ENCODE data around the gene SYNE1.
A peak's percentile ranks its signal among the peaks of the same experiment; 100 is the strongest.
"Not testable (repeated sequence)": the region's sequence is repeated elsewhere in the genome, so short reads cannot be mapped to it uniquely, and the experiment has no call there.

Gene SYNE1

GRCh38 chr6:152482289-152482688 lies 154.9 kb downstream of the SYNE1 start:
- no peak for DNase-seq

DNA sequence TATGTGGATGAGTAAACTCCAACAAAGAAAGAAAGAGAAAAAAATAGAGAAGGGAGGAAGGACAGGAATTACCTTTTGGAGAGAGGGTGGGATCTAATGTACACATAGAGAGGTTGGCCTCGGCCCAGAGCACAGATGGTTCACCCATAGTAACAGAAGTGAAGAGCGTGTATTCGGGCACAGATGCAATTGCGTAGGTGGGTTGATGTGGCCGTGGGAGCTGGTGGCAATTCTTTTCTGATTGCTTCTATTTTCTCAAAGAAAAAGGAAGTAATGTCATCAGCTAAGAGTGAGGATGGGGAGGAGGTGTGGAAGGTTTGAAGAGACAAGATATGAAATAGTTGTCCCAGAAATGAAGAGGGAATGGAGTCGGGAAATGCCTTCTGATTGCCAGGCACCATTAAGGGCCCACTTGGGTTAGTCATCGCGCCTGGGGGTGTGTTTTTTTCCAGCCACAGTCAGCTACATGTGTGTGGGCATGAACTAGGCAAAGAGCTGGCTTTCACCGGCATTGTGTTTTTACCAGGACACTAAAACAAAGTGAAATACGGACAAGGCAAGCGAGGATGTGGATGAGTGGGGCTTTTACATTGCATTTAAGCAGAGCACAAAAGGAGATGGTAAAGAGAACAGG lies 158.7 kb downstream of the SYNE1 start:
- DNase-seq, result no peak

DNA sequence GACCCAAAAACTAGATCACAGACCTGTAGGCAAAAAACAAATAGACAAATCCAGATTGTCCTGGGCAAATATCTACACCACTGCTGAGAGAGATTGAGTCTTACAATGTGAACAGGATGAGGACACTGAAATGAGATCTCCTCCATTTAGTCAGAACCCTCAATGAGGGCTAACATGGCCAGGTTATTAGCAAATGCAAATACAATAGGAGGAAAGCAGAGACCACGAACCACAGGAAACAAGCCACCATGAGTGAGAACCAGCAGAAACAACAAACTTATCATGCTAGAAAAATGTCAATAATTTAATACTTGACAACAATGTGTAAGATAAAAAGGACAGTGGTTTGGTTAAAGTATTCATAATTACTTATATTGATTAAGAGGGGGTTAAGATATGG lies 162.8 kb downstream of the SYNE1 start:
- DNase-seq, result peak; percentile 17

- DNase-seq, result peak; percentile 16
Measured at GRCh38 chr6:152472325-152472724, 164.8 kb downstream of the SYNE1 start.

DNA sequence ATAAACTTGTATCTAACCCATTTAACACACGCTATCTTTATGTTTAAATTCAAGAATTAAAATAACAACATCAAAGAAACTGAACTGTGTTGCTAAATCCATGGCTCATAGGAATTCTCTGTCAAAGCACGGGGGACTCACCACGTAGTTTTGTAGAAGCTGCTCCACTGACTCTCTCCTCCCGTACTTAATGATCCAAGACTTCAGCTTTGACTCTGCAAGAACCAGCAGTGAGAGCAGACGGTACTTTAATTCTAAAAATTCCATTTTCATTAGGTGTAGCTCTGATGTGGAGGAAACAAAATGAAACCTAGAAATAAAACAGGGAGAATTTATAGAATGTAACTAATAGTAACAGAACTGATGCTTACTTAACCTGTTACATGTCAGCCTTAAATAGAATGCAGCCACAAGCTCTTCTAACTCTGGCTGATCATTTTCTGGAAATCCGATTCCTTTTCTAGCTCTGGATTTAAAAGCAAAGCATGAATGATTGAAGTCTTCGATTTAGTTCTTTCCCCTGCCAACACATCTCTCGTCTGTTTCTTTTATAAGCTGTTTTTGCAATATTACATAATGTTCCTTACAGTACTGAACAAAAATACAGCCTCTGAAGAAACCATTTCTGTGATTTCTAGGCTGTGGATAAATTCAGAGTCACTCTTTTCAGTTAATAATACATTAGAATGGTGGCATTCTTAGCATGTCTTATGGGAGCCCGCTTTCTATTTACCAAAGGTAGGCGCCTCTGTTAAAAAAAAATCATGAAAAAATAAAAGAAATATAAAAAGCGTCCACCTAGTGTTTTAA lies 165.5 kb downstream of the SYNE1 start:
- peak; percentile 35 for DNase-seq

- no peak for DNase-seq
Measured at GRCh38 chr6:152463164-152463563, 174.0 kb downstream of the SYNE1 start.

DNA sequence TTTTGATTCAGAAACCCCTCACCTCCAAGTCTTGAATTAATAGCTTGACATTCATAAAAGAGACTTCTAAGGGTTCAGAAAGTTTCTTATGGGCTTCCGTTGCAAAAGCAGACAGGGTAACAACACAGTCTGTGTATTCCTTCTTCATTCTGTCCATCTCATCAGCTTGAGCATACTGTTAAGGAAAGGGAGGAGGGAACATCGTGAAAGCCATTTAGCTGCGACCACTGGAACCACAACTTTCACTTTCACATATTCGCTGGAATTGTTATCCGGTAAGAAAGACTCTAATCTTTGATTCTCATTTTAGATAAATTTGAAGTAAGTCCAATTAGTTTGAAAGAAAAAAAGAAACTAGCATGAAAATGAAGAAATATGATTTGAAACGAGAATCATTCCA lies 174.4 kb downstream of the SYNE1 start:
- no peak for DNase-seq

DNA sequence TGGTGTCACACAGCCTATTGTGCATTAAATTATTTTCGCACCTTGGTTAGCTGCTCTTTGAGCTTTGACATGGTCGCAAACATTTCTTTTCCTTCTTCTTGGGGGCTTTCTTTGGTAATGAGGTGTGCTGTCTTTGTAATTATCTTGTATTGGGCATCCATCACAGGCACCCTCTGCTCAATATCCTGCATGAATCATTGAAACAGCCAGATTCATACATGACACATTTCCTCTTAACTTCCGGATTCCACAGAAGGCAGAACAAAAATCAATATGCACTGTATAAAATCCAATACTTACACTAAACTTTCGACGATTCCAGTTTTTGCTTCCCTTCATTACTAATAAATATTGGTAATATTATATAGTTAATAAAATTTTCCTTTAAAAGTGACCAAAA lies 175.6 kb downstream of the SYNE1 start:
- DNase-seq, result peak; percentile 13

DNA sequence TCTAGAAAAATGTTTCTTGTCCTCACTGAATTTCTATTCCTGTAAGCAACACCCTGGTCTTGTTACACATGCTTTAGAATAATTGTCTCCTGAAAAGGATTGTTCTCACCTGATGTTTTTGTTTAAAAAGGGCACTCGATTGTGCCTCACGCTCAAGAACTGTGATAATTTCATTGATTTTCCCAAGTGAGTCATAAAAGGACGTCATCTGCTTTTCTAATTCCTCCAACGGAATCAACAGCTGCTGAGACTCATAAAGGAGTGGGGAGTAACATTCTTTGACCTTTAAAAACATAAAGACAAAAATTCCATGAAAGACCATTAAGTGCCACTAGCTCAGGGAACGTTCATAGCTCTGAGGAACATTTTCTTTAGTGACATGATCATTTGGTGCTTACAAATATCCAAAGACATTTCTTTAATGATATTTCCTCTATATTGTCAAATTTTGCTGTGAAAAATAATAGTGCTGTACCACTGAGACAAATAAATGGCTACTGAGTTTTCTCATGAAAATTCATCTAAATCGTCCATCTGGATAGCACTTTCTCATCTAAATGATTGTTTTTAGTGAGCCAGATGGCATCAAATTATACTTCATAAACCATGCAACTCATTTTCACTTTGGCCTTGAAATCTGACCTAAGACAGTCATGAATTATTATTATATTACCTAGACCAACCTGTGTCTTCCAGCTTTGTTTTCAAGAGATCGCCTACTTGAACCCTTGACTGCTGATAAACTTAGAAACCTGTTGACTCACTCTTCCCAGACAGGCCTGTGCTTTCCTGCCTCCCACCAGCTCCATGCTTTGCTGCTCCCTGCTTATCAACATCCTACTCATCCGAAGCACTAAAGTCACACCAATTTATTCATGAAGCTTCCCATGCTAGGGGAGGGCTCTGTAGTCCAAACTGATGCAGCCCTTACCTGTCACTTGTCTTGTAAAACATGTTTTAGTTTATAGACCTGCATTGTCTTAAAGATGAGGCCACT lies 178.2 kb downstream of the SYNE1 start:
- peak; percentile 6 for DNase-seq

DNA sequence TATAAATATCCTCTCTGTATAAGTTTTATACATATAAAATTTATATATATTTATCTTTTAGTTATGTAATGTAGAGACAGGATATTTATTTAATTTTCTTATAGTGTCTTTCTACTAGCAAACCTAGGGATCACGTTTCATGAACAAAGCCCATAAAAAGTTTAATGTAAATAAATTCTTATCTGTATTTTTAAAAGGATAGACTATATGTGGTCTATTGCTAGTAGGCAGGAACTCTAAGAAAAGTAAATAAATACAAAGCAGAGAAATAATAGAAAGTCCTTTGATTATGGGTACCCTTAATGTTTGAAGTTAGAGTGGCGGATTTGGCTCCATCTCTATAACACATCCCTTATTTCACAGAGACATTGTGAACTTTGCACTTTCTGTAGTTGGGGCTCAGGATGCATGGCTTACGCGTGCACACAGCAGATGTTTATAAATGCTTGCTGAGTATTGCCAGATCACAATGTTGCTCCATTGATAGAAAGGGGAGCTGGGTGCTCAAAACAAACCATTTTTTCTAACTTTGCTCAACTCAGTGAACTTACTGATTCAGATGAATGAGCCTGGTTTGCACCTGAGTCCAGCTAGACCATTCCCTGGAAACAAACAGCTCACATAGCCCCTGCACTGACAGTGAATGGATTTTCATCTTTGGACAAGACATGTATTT lies 179.1 kb downstream of the SYNE1 start:
- no peak for DNase-seq

DNA sequence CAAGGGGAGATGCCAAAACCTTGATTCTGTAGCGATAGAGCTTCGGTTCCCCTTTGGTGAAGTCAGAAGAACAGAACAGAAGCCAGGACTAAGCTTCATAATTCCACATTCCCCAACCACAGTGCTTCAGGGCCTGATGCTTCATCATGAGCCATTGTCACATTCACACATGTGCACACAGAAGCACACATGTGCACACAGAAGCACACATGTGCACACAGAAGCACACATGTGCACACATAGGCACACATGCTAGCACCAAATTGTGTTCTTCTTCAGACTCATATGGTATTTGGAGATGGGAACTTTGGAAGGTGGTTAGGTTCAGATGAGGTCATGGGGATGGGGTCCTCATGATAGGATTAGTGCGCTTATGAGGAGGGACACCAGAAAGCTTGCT lies 183.2 kb downstream of the SYNE1 start:
- DNase-seq, result no peak

GRCh38 chr6:152453421-152453820 lies 183.7 kb downstream of the SYNE1 start:
- no peak for DNase-seq

DNA sequence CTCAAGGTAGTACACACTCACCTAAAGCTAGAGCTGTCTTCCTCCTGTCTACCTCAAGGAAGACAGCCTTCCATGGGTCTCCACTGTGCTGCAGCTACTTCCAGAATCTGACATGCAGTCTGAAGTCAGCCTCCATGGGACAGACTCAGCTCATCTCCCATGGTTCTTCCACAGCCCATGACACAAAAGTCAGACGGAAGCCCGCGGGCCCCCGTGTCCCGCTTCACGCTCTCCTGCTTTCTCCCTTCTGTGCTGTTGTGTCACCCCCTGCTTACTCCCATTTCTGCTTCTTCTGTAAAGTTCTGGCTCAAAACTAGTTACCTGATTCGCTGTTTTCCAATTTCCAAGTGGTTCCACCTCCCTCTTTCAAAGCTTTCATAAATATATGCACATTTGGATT lies 184.5 kb downstream of the SYNE1 start:
- DNase-seq, result no peak

DNA sequence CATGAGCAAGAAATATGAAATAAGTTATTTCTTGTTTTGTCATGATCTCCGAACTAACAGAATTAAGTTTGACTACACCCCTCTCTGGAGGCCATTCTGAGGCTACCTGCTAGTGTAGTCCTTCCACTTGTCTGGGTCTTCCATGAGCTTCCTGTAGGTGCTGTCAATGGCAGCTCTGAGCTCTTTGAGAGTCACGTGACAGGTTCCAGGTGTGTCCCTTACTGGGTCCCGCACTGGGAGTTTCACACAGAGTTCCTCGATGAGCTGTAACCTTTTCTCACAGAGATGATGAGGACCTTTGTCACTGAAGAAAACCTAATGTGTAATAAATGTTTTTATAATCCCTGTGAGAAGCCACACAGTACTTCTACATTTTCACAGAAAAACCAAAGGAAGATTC lies 186.6 kb downstream of the SYNE1 start:
- no peak for DNase-seq

GRCh38 chr6:152441902-152442301 lies 195.3 kb downstream of the SYNE1 start:
- DNase-seq, result no peak

DNA sequence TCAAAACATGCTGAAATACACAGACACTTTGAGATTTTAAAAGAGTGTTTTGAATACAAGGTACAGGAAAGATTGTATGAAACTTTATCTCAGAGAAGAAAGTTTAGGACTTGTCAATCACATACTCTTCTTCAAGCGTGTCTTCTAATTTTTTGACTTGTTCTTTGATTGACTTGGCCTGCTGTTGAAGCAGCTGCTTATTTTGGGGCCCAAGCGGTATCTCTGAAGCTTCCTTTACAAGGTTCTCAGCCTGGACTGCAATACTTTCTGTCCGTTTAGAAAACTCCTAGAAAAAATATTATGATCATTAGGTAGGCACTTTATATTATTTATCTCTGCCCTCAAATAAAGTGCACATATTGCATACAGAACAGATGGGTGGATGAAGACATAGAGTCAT lies 201.3 kb downstream of the SYNE1 start:
- no peak for DNase-seq

DNA sequence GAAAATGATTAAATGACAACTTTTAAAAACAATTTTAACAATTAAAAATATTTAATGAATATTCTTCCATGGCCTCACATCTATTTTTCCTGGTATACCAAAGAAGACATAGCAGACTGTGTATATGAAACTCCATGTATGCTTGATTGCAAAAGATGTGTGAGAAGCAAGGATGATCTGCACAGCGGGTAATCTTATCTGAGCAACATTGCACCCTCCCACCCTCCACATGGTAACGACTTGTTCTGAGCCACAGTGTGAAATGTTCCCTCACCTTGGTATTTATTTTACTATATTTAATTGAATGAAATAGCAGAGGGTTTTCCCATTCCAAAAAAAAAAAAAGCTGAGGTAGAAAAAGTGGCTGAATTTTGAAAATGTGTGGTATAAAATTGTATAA lies 204.4 kb downstream of the SYNE1 start:
- no peak for DNase-seq

- peak; percentile 12 for DNase-seq
Measured at GRCh38 chr6:152428126-152428525, 209.0 kb downstream of the SYNE1 start.

- no peak for DNase-seq
Measured at GRCh38 chr6:152426276-152426675, 210.9 kb downstream of the SYNE1 start.

DNA sequence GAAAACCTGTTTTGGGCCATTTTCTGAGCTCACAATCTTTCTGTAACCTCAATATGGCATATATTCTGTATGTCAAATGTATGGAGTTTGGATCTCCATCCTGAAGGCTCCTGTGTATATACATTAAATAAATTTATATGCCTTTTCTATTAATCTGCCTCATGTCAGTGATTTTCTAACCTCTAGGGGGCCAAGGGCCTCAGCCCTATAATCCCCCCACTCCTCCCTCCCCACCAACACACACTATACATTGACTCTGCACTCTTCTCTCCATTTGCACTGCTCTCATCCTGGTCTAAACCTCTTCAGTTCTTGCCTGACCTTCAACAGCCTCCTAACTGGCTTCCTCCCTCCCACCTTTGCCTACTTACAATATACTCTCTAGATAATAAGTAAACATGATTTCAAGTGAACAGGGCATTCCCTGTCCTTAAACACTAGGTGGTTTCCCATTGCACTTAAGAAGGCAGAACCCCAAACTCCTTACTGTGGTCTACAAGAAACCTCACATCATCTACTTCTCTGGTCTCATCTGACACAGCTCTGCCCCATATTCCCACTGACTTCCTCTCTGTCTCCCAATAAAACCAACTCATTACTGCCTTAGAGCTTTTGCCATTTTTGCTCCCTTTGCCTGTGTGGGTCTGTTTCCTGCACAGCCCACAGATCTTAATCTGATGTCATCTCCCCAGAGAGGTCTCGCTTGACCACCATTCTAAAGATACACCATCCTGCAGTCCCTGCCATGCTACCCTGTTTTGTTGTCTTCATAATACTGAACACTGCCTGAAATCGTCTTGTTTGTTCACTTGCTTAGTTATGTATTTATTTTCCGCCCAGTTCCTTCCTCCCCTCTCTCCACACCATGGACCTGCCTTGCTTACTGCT lies 213.7 kb downstream of the SYNE1 start:
- DNase-seq, result no peak

GRCh38 chr6:152421496-152421895 lies 215.7 kb downstream of the SYNE1 start:
- DNase-seq, result not testable (repeated sequence)

Measured in fibroblast of skin of abdomen (primary cell).